SJSA1 (cell line): ENCODE data around the gene GIT2. TPM values are rescaled to one million over a fixed set of nuclear protein-coding genes. Genes with fewer than 3 reads are reported as not detected.
A peak's percentile ranks its signal among the peaks of the same experiment; 100 is the strongest.
"Not testable (repeated sequence)": the region's sequence is repeated elsewhere in the genome, so short reads cannot be mapped to it uniquely, and the experiment has no call there.

ENCODE experiments used
- DNase-seq, 2 experiments: peaks; one replicate each; pipeline ENCODE4 v3.0.0-alpha.2; 2015 to 2020; ENCODE audit warnings: low spot score in 2 of 2, low read depth in 1 of 2
- H3K27ac ChIP-seq: fragments of 250-450 bp; sonication (Bioruptor Pico); 2 replicates; pipeline ENCODE4 v1.5.1; 2020; ENCODE audit warnings: mild to moderate bottlenecking, moderate library complexity
- H3K27me3 ChIP-seq: fragments of 250-450 bp; sonication (Bioruptor Pico); replicated peaks from 2 replicates; pipeline ENCODE4 v1.5.1; 2020; ENCODE audit warnings: mild to moderate bottlenecking, moderate library complexity
- H3K36me3 ChIP-seq: fragments of 250-450 bp; sonication (Bioruptor Pico); 2 replicates; pipeline ENCODE4 v1.5.1; 2020; ENCODE audit warnings: mild to moderate bottlenecking
- H3K4me1 ChIP-seq: fragments of 250-450 bp; sonication (Bioruptor Pico); replicated peaks from 2 replicates; pipeline ENCODE4 v1.6.1; 2021; ENCODE audit warnings: mild to moderate bottlenecking
- H3K4me3 ChIP-seq: fragments of 250-450 bp; sonication (Bioruptor Pico); 2 replicates; pipeline ENCODE4 v1.5.1; 2020; ENCODE audit warnings: mild to moderate bottlenecking
- H3K9me3 ChIP-seq: fragments of 250-450 bp; sonication (Bioruptor Pico); replicated peaks from 2 replicates; pipeline ENCODE4 v1.5.1; 2020; ENCODE audit warnings: mild to moderate bottlenecking
- total RNA-seq: library from RNA; depleted of rRNA; stranded (reverse); fragments of >200 nt; shearing (Covaris generic); gene quantifications from 2 replicates; pipeline ENCODE4 v1.2.3, GENCODE V29; 2014

Gene GIT2
- total RNA-seq, 1 experiment from 2014 or later = 29.5 TPM

- DNase-seq = no peak
- H3K27me3 ChIP-seq = no peaks in the 10 kb centered on the region
- H3K36me3 ChIP-seq = peaks cover 39% of the 10 kb centered on the region
- H3K4me1 ChIP-seq = peaks cover 26% of the 10 kb centered on the region
- no peak overlapping the region for H3K27ac ChIP-seq
- no peaks in the 10 kb centered on the region for H3K9me3 ChIP-seq
- H3K4me3 ChIP-seq = no peak overlapping the region
These were observed 55.7 kb downstream of the GIT2 start for GRCh38 chr12:109940339-109940923.

- H3K27me3 ChIP-seq = no peaks in the 10 kb centered on the region
- DNase-seq = no peak
- peaks cover 35% of the 10 kb centered on the region for H3K36me3 ChIP-seq
- no peak overlapping the region for H3K4me3 ChIP-seq
- peaks cover 23% of the 10 kb centered on the region for H3K4me1 ChIP-seq
- no peak overlapping the region for H3K27ac ChIP-seq
- no peaks in the 10 kb centered on the region for H3K9me3 ChIP-seq
These were observed 56.7 kb downstream of the GIT2 start for GRCh38 chr12:109939504-109939903.

DNA sequence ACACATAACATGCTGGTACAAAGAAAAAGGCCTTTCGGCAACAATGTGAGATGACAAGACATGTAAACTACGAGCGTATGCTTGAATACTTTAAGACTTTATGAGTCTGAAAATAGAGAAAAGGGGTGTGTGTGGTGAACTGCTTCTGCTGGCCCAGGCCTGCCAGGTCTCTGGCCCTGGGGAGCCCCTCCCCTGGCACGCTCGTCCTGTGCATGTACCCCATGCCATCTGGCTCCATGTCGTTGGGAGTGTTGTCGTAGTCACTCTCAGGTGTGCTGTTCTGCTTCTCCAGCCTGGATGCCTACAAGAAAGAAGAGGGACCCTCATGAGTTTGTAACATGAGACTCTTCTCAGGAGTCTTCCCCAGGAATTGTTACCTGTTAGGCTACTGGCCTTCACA is 57.2 kb downstream of the GIT2 start:
- no peak for DNase-seq
- no peaks in the 10 kb centered on the region for H3K27me3 ChIP-seq
- H3K4me3 ChIP-seq = no peak overlapping the region
- H3K4me1 ChIP-seq = peaks cover 23% of the 10 kb centered on the region
- H3K9me3 ChIP-seq = no peaks in the 10 kb centered on the region
- H3K27ac ChIP-seq = no peak overlapping the region
- H3K36me3 ChIP-seq = peaks cover 35% of the 10 kb centered on the region

DNA sequence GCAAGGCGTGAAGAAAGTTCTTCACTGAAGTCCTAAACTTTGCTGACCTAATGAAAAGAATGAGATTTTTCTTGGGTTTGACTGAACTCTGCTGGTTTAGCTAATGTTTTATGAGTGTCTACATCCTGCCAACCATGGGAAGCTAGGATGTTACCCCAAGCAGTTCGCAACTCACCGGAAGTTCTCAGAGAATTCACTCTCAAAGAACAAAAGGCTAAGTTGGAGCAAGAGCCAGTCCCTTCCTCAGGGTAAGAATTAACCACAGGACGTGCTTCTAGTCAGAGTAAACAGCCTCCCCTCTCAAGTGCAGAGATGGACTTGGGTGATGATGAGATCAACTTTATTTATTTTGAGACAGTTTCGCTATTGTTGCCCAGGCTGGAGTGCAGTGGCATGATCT is 58.8 kb downstream of the GIT2 start:
- peak; percentile 79 to 93 for DNase-seq
- Histone ChIP-seq H3K27me3 (no peaks in the 10 kb centered on the region), H3K36me3 (peaks cover 49% of the 10 kb centered on the region), H3K27ac (peak overlapping the region; percentile 91), H3K4me1 (peaks cover 23% of the 10 kb centered on the region), H3K9me3 (no peaks in the 10 kb centered on the region), H3K4me3 (no peak overlapping the region)

GRCh38 chr12:109934026-109934425 is 62.1 kb downstream of the GIT2 start:
- H3K9me3 ChIP-seq = no peaks in the 10 kb centered on the region
- H3K36me3 ChIP-seq = peaks cover 76% of the 10 kb centered on the region
- H3K27me3 ChIP-seq = no peaks in the 10 kb centered on the region
- no peak for DNase-seq
- no peak overlapping the region for H3K27ac ChIP-seq
- H3K4me1 ChIP-seq = peaks cover 23% of the 10 kb centered on the region
- H3K4me3 ChIP-seq = no peak overlapping the region

- no peak for DNase-seq
- Histone ChIP-seq H3K4me1 (peaks cover 18% of the 10 kb centered on the region), H3K4me3 (no peak overlapping the region), H3K27ac (no peak overlapping the region), H3K27me3 (no peaks in the 10 kb centered on the region), H3K9me3 (no peaks in the 10 kb centered on the region), H3K36me3 (peaks cover 67% of the 10 kb centered on the region)
These were observed 63.2 kb downstream of the GIT2 start for GRCh38 chr12:109932878-109933503.

DNA sequence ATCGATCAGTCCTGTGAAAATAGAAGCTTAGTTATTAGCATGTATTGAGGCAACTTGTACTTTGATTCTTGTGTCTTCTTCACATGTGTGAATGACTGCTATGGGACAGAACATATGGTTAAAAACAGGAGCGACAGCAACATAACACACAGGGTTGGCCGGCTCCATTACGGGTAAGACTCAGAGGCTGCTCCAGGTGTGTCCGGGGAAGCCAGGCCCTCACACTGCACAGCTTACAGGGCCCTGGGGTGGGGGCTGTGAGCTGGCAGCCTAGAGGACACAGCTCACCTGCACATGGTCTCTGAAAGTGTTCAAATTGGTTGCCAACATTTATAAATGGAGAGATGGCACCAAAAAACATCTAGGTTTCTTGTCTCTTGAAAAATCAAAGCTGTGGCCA is 65.0 kb downstream of the GIT2 start:
- H3K36me3 ChIP-seq = peaks cover 64% of the 10 kb centered on the region
- H3K27ac ChIP-seq = no peak overlapping the region
- H3K27me3 ChIP-seq = no peaks in the 10 kb centered on the region
- no peak overlapping the region for H3K4me3 ChIP-seq
- no peaks in the 10 kb centered on the region for H3K9me3 ChIP-seq
- DNase-seq = no peak
- peaks cover 13% of the 10 kb centered on the region; the same call in 1 of the 2 replicates for H3K4me1 ChIP-seq

DNA sequence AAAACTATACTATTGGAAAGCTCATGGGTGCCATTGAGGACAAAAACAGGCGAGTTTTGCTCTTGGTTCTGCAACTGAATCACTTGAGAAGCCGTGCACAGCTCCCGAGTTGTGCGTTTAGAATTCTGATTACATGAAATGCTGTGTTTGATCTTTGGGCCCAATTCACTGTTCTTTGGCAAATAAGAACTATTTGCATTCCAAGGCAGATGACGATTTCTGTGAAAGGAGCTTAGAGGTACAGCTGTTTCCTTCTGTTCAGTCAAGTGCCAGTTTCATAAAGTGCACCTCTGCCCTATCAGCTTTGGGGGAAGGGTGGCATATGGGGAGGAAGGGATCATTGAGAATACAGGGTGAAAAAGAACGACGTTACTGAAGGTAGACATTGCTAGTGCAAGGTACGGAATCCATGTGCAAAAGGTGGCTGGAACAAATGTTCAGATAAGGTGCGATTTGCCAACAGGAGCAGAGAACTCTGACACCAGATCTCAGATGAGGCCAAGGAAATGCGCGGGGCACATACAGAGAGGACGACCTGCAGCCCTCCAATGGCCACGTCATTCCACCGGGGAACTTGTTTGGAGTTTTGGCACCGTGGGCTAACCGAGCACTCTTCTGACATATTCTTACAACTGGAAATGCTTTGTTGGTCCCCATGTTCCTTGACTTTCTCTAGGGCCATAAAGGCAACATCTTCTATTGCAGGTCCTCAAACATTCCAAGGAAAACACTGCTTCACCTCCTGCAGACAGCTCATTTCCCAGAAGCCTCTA is 66.0 kb downstream of the GIT2 start:
- no peak for DNase-seq
- Histone ChIP-seq H3K27ac (no peak overlapping the region), H3K27me3 (no peaks in the 10 kb centered on the region), H3K4me3 (no peak overlapping the region), H3K4me1 (peaks cover 17% of the 10 kb centered on the region; the same call in 1 of the 2 replicates), H3K9me3 (no peaks in the 10 kb centered on the region), H3K36me3 (peaks cover 56% of the 10 kb centered on the region)

GRCh38 chr12:109929326-109929725 is 66.8 kb downstream of the GIT2 start:
- Histone ChIP-seq H3K36me3 (peaks cover 55% of the 10 kb centered on the region), H3K4me1 (peaks cover 26% of the 10 kb centered on the region)
- H3K27me3 ChIP-seq, DNase-seq, H3K4me3 ChIP-seq, H3K9me3 ChIP-seq, H3K27ac ChIP-seq: not testable (repeated sequence)

- Histone ChIP-seq H3K4me3 (no peak overlapping the region), H3K9me3 (no peaks in the 10 kb centered on the region), H3K36me3 (peaks cover 45% of the 10 kb centered on the region), H3K4me1 (peaks cover 38% of the 10 kb centered on the region), H3K27me3 (no peaks in the 10 kb centered on the region), H3K27ac (no peak overlapping the region; the same call in 1 of the 2 replicates)
- no peak for DNase-seq
These were observed 68.0 kb downstream of the GIT2 start for GRCh38 chr12:109928058-109928656.

GRCh38 chr12:109927622-109928021 is 68.5 kb downstream of the GIT2 start:
- Histone ChIP-seq H3K4me3 (no peak overlapping the region), H3K27me3 (no peaks in the 10 kb centered on the region), H3K4me1 (peaks cover 43% of the 10 kb centered on the region), H3K9me3 (no peaks in the 10 kb centered on the region), H3K36me3 (peaks cover 40% of the 10 kb centered on the region), H3K27ac (no peak overlapping the region; the same call in 1 of the 2 replicates)
- DNase-seq = peak; percentile 42 to 64

GRCh38 chr12:109926488-109927210 is 69.5 kb downstream of the GIT2 start:
- no peak for DNase-seq
- H3K27me3 ChIP-seq = no peaks in the 10 kb centered on the region
- peaks cover 53% of the 10 kb centered on the region for H3K4me1 ChIP-seq
- H3K9me3 ChIP-seq = no peaks in the 10 kb centered on the region
- no peak overlapping the region for H3K4me3 ChIP-seq
- no peak overlapping the region for H3K27ac ChIP-seq
- peaks cover 30% of the 10 kb centered on the region for H3K36me3 ChIP-seq

DNA sequence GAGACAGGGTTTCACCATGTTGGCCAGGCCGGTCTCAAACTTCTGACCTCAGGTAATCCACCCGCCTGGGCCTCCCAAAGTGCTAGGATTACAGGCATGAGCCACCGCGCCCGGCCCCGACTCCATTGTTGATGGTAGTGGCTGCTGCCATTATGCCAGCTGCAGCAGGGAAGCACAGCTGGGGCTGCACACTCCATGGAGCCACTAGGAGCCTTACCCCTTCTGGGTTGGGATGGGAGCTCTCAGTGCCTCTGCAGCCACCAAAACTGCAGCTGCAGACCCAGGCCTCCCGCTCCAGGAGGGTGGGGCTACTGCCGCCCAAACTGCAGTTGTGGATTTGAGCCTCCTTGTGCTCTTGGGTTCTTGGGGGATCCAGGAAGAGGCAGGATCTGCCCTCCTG is 70.2 kb downstream of the GIT2 start:
- Histone ChIP-seq H3K27ac (no peak overlapping the region), H3K4me3 (no peak overlapping the region), H3K9me3 (no peaks in the 10 kb centered on the region), H3K27me3 (no peaks in the 10 kb centered on the region), H3K36me3 (peaks cover 27% of the 10 kb centered on the region), H3K4me1 (peaks cover 59% of the 10 kb centered on the region)
- no peak for DNase-seq
